Activated T-cell treated with anti-CD3 and anti-CD28 coated beads, Interleukin-2, amount 50 U/mL, for 72 hours (primary cell): ENCODE data around the gene MT1H. TPM values are rescaled to one million over a fixed set of nuclear protein-coding genes. Genes with fewer than 3 reads are reported as not detected.
A peak's percentile ranks its signal among the peaks of the same experiment; 100 is the strongest.

Experiments used
- ATAC-seq, 2 donors: fragments of 150-1000 bp; cut with Tn5 transposase; replicated peaks in 1 of 2; 2 replicates each; pipeline ENCODE4 v1.10.0; 2021; ENCODE audit warnings: moderate library complexity in 2 of 2, mild to moderate bottlenecking in 1 of 2
- DNase-seq, 2 donors: peaks; one replicate each; pipeline ENCODE4 v3.0.0; 2021 to 2022; ENCODE audit warnings: mixed read lengths in 1 of 2
- H3K27ac Mint-ChIP-seq: one replicate; pipeline ENCODE4 v1.8.0; 2022; ENCODE audit warnings: mild to moderate bottlenecking, moderate library complexity, mixed read lengths
- H3K27me3 Mint-ChIP-seq: one replicate; pipeline ENCODE4 v1.8.0; 2022; ENCODE audit warnings: low read depth, mixed read lengths
- H3K36me3 Mint-ChIP-seq, 2 donors: one replicate each; pipeline ENCODE4 v1.8.0; 2022; ENCODE audit warnings: mixed read lengths in 2 of 2, mild to moderate bottlenecking in 1 of 2; ENCODE audit not compliant: insufficient read depth in 2 of 2
- H3K4me1 Mint-ChIP-seq: one replicate; pipeline ENCODE4 v1.8.0; 2022; ENCODE audit warnings: low read depth, mixed read lengths
- H3K4me3 Mint-ChIP-seq, 2 donors: one replicate each; pipeline ENCODE4 v1.8.0; 2022; ENCODE audit warnings: mild to moderate bottlenecking in 2 of 2, mixed read lengths in 2 of 2, moderate library complexity in 2 of 2
- H3K9me3 Mint-ChIP-seq, 2 donors: one replicate each; pipeline ENCODE4 v1.8.0; 2022; ENCODE audit warnings: mixed read lengths in 2 of 2
- total RNA-seq, 2 donors: library from RNA; stranded (reverse); gene quantifications; one replicate each; pipeline ENCODE4 v1.2.3, GENCODE V29; 2022

The MT1H gene
- total RNA-seq, 2 donors from 2014 or later, result 9.6 to 37.5 TPM

DNA sequence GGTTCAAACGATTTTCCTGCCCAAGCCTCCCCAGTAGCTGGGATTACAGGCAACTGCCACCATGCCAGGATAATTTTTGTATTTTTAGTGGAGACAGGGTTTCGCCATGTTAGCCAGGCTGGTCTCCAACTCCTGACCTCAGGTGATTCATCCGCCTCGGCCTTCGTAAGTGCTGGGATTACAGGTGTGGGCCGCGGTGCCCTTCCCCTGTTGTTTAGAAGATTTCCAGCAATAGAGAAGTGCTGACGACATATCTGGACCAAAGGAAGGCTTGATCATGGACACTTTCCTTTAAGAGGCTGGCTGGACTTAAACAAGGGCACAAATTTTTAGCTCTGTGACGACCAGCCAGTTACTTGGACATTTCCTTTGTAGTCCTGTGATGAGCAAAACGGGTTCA lies 38.4 kb upstream of the MT1H start:
- no peak overlapping the region for H3K27ac Mint-ChIP-seq
- H3K27me3 Mint-ChIP-seq, result peaks cover 60% of the 10 kb centered on the region
- no peak for ATAC-seq

GRCh38 chr16:56631832-56632155 lies 37.8 kb upstream of the MT1H start:
- ATAC-seq (no peak), DNase-seq (no peak)
- Mint-ChIP-seq H3K27me3 (peaks cover 66% of the 10 kb centered on the region), H3K36me3 (no peaks in the 10 kb centered on the region), H3K4me1 (peaks cover 43% of the 10 kb centered on the region), H3K27ac (no peak overlapping the region), H3K4me3 (peak overlapping the region; percentile 76 to 85), H3K9me3 (no peaks in the 10 kb centered on the region)

More for the DNA sequence above, 38.4 kb upstream of the MT1H start:
- Mint-ChIP-seq H3K4me1 (peaks cover 43% of the 10 kb centered on the region), H3K4me3 (peak overlapping the region; percentile 76 to 85), H3K9me3 (no peaks in the 10 kb centered on the region), H3K36me3 (no peaks in the 10 kb centered on the region)
- DNase-seq, result no peak

- Mint-ChIP-seq H3K9me3 (no peaks in the 10 kb centered on the region), H3K27ac (no peak within 1 kb of the TSS), H3K27me3 (peaks cover 71% of the 10 kb centered on the region), H3K36me3 (no peaks in the 10 kb centered on the region), H3K4me3 (peak within 1 kb of the TSS; percentile 76 to 85), H3K4me1 (peaks cover 47% of the 10 kb centered on the region)
- DNase-seq (peak in 1 of 2 donors; percentile 39), ATAC-seq (peak; percentile 59 to 70)
Measured at GRCh38 chr16:56632156-56632847, 37.3 kb upstream of the MT1H start, which contains the start of gene MT1M. TSS of gene MT1M (plus strand) at chr16:56632659. CDS start at chr16:56632732, 73 bp downstream.

- ATAC-seq (no peak), DNase-seq (no peak)
- H3K27ac Mint-ChIP-seq, result no peak overlapping the region
- peak overlapping the region; percentile 76 to 85 for H3K4me3 Mint-ChIP-seq
- H3K4me1 Mint-ChIP-seq, result peaks cover 52% of the 10 kb centered on the region
- H3K9me3 Mint-ChIP-seq, result no peaks in the 10 kb centered on the region
- peaks cover 77% of the 10 kb centered on the region for H3K27me3 Mint-ChIP-seq
- no peaks in the 10 kb centered on the region for H3K36me3 Mint-ChIP-seq
Measured at GRCh38 chr16:56632848-56633365, 36.7 kb upstream of the MT1H start.

DNA sequence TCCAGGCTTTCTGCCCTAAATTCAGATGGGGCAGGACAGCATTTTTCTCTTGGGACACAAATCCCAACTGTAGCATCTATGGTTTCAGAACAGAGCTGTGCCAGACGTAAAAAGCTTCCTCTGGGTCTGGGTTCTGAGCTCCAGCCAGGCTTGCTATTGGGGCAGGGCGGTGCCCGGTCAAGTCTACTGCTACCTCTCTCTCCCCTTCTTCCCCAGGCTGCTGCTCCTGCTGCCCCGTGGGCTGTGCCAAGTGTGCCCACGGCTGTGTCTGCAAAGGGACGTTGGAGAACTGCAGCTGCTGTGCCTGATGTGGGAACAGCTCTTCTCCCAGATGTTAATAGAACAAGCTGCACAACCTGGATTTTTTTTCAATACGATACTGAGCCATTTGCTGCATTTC lies 36.1 kb upstream of the MT1H start:
- no peak overlapping the region for H3K27ac Mint-ChIP-seq
- H3K4me3 Mint-ChIP-seq, result no peak overlapping the region
- no peaks in the 10 kb centered on the region for H3K36me3 Mint-ChIP-seq
- no peaks in the 10 kb centered on the region for H3K9me3 Mint-ChIP-seq
- no peak for DNase-seq
- H3K4me1 Mint-ChIP-seq, result peaks cover 56% of the 10 kb centered on the region
- H3K27me3 Mint-ChIP-seq, result peaks cover 83% of the 10 kb centered on the region
- ATAC-seq, result no peak

GRCh38 chr16:56634715-56635440 lies 34.7 kb upstream of the MT1H start:
- H3K36me3 Mint-ChIP-seq, result no peaks in the 10 kb centered on the region
- no peak for ATAC-seq
- peaks cover 55% of the 10 kb centered on the region for H3K4me1 Mint-ChIP-seq
- DNase-seq, result no peak
- no peak overlapping the region for H3K27ac Mint-ChIP-seq
- H3K9me3 Mint-ChIP-seq, result no peaks in the 10 kb centered on the region
- H3K4me3 Mint-ChIP-seq, result peak overlapping the region; percentile 68 to 84
- peaks cover 95% of the 10 kb centered on the region for H3K27me3 Mint-ChIP-seq

DNA sequence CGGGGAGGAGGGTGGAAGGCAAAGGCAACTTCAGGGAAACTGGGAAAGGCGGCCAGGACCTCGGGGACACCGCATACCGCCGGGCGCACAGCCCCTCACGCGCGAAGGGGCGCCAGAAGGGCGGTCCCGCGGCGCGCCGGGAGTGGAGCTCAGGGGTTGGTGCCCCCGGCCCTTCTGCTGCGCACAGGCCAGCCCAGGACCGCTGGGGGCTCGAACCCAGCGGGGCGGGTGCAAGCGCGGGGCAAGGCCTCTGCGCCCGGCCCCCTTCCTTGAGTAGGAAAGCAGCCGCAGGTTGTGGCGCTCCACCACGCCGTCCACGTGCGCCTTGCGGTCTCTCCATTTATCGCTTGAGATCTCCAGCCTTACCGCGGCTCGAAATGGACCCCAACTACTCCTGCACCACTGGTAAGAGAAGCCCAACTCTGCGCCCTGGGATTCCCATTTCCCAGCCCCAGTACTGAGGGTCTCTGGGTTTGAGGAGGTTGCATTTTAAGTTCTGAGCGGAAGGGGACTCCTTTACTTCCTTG lies 34.1 kb upstream of the MT1H start:
- ATAC-seq, result no peak

GRCh38 chr16:56636616-56637413 lies 32.8 kb upstream of the MT1H start:
- ATAC-seq (no peak), DNase-seq (no peak)
- Mint-ChIP-seq H3K4me3 (peak overlapping the region in 1 of 2 donors; percentile 84), H3K27ac (no peak overlapping the region), H3K36me3 (no peaks in the 10 kb centered on the region), H3K4me1 (peaks cover 44% of the 10 kb centered on the region), H3K9me3 (no peaks in the 10 kb centered on the region), H3K27me3 (peaks cover 91% of the 10 kb centered on the region)

More for the DNA sequence above, 34.1 kb upstream of the MT1H start:
- Mint-ChIP-seq H3K4me1 (peaks cover 49% of the 10 kb centered on the region), H3K27ac (no peak overlapping the region), H3K9me3 (no peaks in the 10 kb centered on the region), H3K4me3 (peak overlapping the region; percentile 68 to 84), H3K36me3 (no peaks in the 10 kb centered on the region), H3K27me3 (peaks cover 95% of the 10 kb centered on the region)
- DNase-seq, result no peak

GRCh38 chr16:56637814-56638750 lies 31.5 kb upstream of the MT1H start, which contains the start of gene MT1A:
TSS of gene MT1A (plus strand) at chr16:56638666. CDS start at chr16:56638739, 73 bp downstream.
- Mint-ChIP-seq H3K36me3 (no peaks in the 10 kb centered on the region), H3K4me3 (peak within 1 kb of the TSS; percentile 84), H3K27me3 (peaks cover 82% of the 10 kb centered on the region), H3K9me3 (no peaks in the 10 kb centered on the region), H3K27ac (no peak within 1 kb of the TSS), H3K4me1 (peaks cover 48% of the 10 kb centered on the region)
- peak; percentile 48 to 58 for DNase-seq
- peak; percentile 62 to 70 for ATAC-seq

DNA sequence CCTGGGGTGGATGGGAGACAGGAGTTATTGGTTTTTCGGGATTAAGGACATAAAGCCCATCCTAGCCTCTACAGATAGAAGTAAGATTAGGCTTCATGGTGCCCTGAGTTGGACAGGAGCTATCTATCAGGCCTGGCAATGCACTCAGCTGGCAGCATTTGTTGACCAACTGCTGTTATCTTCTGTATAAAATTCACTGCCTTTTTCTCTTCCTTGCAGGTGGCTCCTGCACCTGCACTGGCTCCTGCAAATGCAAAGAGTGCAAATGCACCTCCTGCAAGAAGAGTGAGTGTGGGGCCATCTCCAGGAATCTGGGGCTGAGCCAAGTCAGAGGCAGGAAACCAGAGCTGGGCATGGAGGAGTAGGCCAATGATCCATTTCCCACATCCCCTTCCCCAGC lies 30.6 kb upstream of the MT1H start:
- Mint-ChIP-seq H3K4me1 (peaks cover 52% of the 10 kb centered on the region), H3K4me3 (no peak overlapping the region), H3K9me3 (no peaks in the 10 kb centered on the region), H3K36me3 (no peaks in the 10 kb centered on the region), H3K27me3 (peaks cover 72% of the 10 kb centered on the region), H3K27ac (no peak overlapping the region)
- ATAC-seq, result no peak
- DNase-seq, result no peak

GRCh38 chr16:56640076-56640475 lies 29.5 kb upstream of the MT1H start:
- H3K4me3 Mint-ChIP-seq, result no peak overlapping the region
- H3K4me1 Mint-ChIP-seq, result peaks cover 51% of the 10 kb centered on the region
- no peaks in the 10 kb centered on the region for H3K9me3 Mint-ChIP-seq
- ATAC-seq, result no peak
- H3K27ac Mint-ChIP-seq, result no peak overlapping the region
- peaks cover 62% of the 10 kb centered on the region for H3K27me3 Mint-ChIP-seq
- no peaks in the 10 kb centered on the region for H3K36me3 Mint-ChIP-seq
- no peak for DNase-seq

DNA sequence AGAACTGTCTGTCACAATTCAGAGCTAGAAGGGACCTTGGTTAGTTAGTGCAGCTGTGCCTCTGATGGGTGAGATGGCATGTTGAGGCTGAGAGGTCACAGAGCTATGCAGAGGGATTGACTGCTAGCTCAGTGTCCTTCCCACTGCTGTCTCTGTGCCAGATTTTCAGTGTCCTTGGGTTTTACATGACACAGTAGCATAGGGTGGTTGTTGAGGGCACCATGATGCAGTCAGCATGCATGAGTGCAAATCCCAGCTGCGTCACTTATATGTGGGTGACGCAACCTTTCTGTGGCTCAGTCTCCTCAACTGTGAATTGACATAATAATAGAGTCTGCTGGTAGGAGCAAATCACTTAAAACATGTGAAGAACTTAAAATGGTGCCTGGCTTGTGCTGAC lies 28.4 kb upstream of the MT1H start:
- no peak overlapping the region for H3K27ac Mint-ChIP-seq
- H3K4me3 Mint-ChIP-seq, result no peak overlapping the region
- H3K27me3 Mint-ChIP-seq, result peaks cover 52% of the 10 kb centered on the region
- no peaks in the 10 kb centered on the region for H3K36me3 Mint-ChIP-seq
- H3K4me1 Mint-ChIP-seq, result peaks cover 43% of the 10 kb centered on the region
- DNase-seq (no peak), ATAC-seq (no peak)
- no peaks in the 10 kb centered on the region for H3K9me3 Mint-ChIP-seq
